Neural cell (in vitro differentiated cells): ENCODE data around the gene PAPOLA. TPM values are rescaled to one million over a fixed set of nuclear protein-coding genes. Genes with fewer than 3 reads are reported as not detected.

Experiments used
- H2AFZ ChIP-seq: fragments of 200-600, 300-800 bp; sonication (generic), shearing (Covaris generic); 2 replicates; pipeline ENCODE4 v1.6.0; 2014; ENCODE audit warnings: low read depth, mild to moderate bottlenecking, antibody characterized with exemption, low read length, moderate library complexity
- H3F3A ChIP-seq: fragments of 200-600 bp; shearing (Covaris generic); 2 replicates; pipeline ENCODE4 v1.6.1; 2016; ENCODE audit warnings: mild to moderate bottlenecking, moderate library complexity, mixed read lengths, antibody characterized with exemption, low read length; ENCODE audit not compliant: insufficient read depth, poor library complexity, severe bottlenecking
- H3K27ac ChIP-seq: fragments of 200-600, 300-800 bp; sonication (generic), shearing (Covaris generic); 2 replicates; pipeline ENCODE4 v1.5.1; 2014; ENCODE audit warnings: mild to moderate bottlenecking, low read length, moderate library complexity
- H3K27me3 ChIP-seq: fragments of 300-800, 200-600 bp; sonication (generic), shearing (Covaris generic); 2 replicates; pipeline ENCODE4 v1.6.0; 2014; ENCODE audit warnings: mild to moderate bottlenecking, low read depth, low read length, moderate library complexity; ENCODE audit not compliant: insufficient read depth
- H3K36me3 ChIP-seq: fragments of 300-800, 200-600 bp; sonication (generic), shearing (Covaris generic); 2 replicates; pipeline ENCODE4 v1.5.1; 2014; ENCODE audit warnings: mild to moderate bottlenecking, antibody characterized with exemption, low read length, moderate library complexity; ENCODE audit not compliant: insufficient read depth
- H3K4me2 ChIP-seq: fragments of 300-800, 200-600 bp; sonication (generic), shearing (Covaris generic); 2 replicates; pipeline ENCODE4 v1.6.0; 2014; ENCODE audit warnings: mild to moderate bottlenecking, low read length
- H3K4me3 ChIP-seq: fragments of 300-800, 200-600 bp; sonication (generic), shearing (Covaris generic); 2 replicates; pipeline ENCODE4 v1.5.1; 2014; ENCODE audit warnings: mild to moderate bottlenecking, low read length, moderate library complexity
- H3K79me2 ChIP-seq: fragments of 200-600 bp; shearing (Covaris generic); replicated peaks from 2 replicates; pipeline ENCODE4 v1.6.0; 2014; ENCODE audit warnings: mild to moderate bottlenecking, low read length, moderate library complexity; ENCODE audit not compliant: insufficient read depth
- H3K9ac ChIP-seq: fragments of 300-800, 200-600 bp; sonication (generic), shearing (Covaris generic); 2 replicates; pipeline ENCODE4 v1.6.1; 2016; ENCODE audit warnings: mild to moderate bottlenecking, low read length, mixed read lengths
- H3K9me2 ChIP-seq: fragments of 200-600 bp; shearing (Covaris generic); 2 replicates; pipeline ENCODE4 v1.6.1; 2016; ENCODE audit warnings: mild to moderate bottlenecking, low read length, mixed read lengths; ENCODE audit not compliant: insufficient read depth
- H3K9me3 ChIP-seq: fragments of 200-600, 300-800 bp; sonication (generic), shearing (Covaris generic); 2 replicates; pipeline ENCODE4 v1.6.1; 2016; ENCODE audit warnings: mild to moderate bottlenecking, mixed run types, low read length, moderate library complexity, mixed read lengths
- H4K20me1 ChIP-seq: fragments of 200-600 bp; shearing (Covaris generic); 2 replicates; pipeline ENCODE4 v1.6.1; 2016; ENCODE audit warnings: mild to moderate bottlenecking, mixed run types; ENCODE audit not compliant: insufficient read depth
- CTCF ChIP-seq: fragments of 450-650 bp; IDR thresholded peaks from 2 replicates; pipeline ENCODE4 v1.5.1; 2014; ENCODE audit warnings: antibody characterized with exemption, mild to moderate bottlenecking, moderate library complexity; ENCODE audit not compliant: poor library complexity, severe bottlenecking
- EP300 ChIP-seq: fragments of 450-650 bp; conservative IDR thresholded peaks from 2 replicates; pipeline ENCODE4 v1.6.1; 2014; ENCODE audit warnings: antibody characterized with exemption, mild to moderate bottlenecking, moderate library complexity; ENCODE audit not compliant: poor library complexity, severe bottlenecking
- EZH2 ChIP-seq: fragments of 200-600, 300-800 bp; shearing (Covaris generic), sonication (generic); IDR thresholded peaks from 2 replicates; pipeline ENCODE4 v1.6.1; 2014; ENCODE audit warnings: antibody characterized with exemption, low read length, borderline replicate concordance, mild to moderate bottlenecking; ENCODE audit not compliant: insufficient read depth, poor library complexity, severe bottlenecking
- MXI1 ChIP-seq: fragments of 450-650 bp; conservative IDR thresholded peaks from 2 replicates; pipeline ENCODE4 v1.6.1; 2014; ENCODE audit warnings: antibody characterized with exemption, mild to moderate bottlenecking; ENCODE audit not compliant: poor library complexity, severe bottlenecking
- POLR2AphosphoS5 ChIP-seq: IDR thresholded peaks from 2 replicates; pipeline ENCODE4 v1.6.1; 2012
- RAD21 ChIP-seq: fragments of 450-650 bp; conservative IDR thresholded peaks from 2 replicates; pipeline ENCODE4 v1.6.1; 2014; ENCODE audit warnings: antibody characterized with exemption, mild to moderate bottlenecking, moderate library complexity
- REST ChIP-seq: IDR thresholded peaks from 2 replicates; pipeline ENCODE4 v1.6.1; 2012; ENCODE audit warnings: borderline replicate concordance
- SMC3 ChIP-seq: fragments of 450-650 bp; conservative IDR thresholded peaks from 2 replicates; pipeline ENCODE4 v1.6.1; 2014; ENCODE audit warnings: antibody characterized with exemption, mild to moderate bottlenecking, moderate library complexity; ENCODE audit not compliant: poor library complexity
- TAF1 ChIP-seq: IDR thresholded peaks from 2 replicates; pipeline ENCODE4 v1.6.1; 2012; ENCODE audit warnings: low read depth
- polyA plus RNA-seq: library from polyadenylated mRNA; depleted of rRNA; stranded (reverse); fragments of >200 nt; gene quantifications from 2 replicates; pipeline ENCODE4 v1.2.3, GENCODE V29; 2014

The PAPOLA gene
- polyA plus RNA-seq, 1 donor from 2014 or later: 150 TPM

GRCh38 chr14:96579855-96580254 is 77.7 kb downstream of the PAPOLA start:
- no peak for TF ChIP-seq POLR2AphosphoS5
- TF ChIP-seq TAF1: no peak
- TF ChIP-seq MXI1: no peak
- no peak for TF ChIP-seq EZH2
- no peak for TF ChIP-seq EP300
- TF ChIP-seq RAD21: no peak
- no peak for TF ChIP-seq SMC3
- TF ChIP-seq REST: no peak
- no peak for TF ChIP-seq CTCF
- Histone ChIP-seq H3K36me3 (no peaks in the 10 kb centered on the region), H3K9me3 (no peaks in the 10 kb centered on the region), H3K27me3 (no peaks in the 10 kb centered on the region), H4K20me1 (no peaks in the 10 kb centered on the region), H3K9ac (no peak overlapping the region), H3K4me2 (no peak overlapping the region), H3K9me2 (no peaks in the 10 kb centered on the region), H3F3A (no peaks in the 10 kb centered on the region), H3K4me3 (no peak overlapping the region), H2AFZ (no peak overlapping the region), H3K27ac (no peak overlapping the region), H3K79me2 (no peaks in the 10 kb centered on the region)

- Histone ChIP-seq H3K36me3 (no peaks in the 10 kb centered on the region), H3K4me3 (no peak overlapping the region), H3K79me2 (no peaks in the 10 kb centered on the region), H3K27me3 (no peaks in the 10 kb centered on the region), H3K9me3 (no peaks in the 10 kb centered on the region), H3K9ac (no peak overlapping the region), H3K4me2 (no peak overlapping the region), H3K9me2 (no peaks in the 10 kb centered on the region), H4K20me1 (no peaks in the 10 kb centered on the region), H2AFZ (no peak overlapping the region), H3F3A (no peaks in the 10 kb centered on the region), H3K27ac (no peak overlapping the region)
- TF ChIP-seq SMC3 (no peak), MXI1 (no peak), EZH2 (no peak), POLR2AphosphoS5 (no peak), REST (no peak), EP300 (no peak), CTCF (no peak)
These were observed 78.4 kb downstream of the PAPOLA start for GRCh38 chr14:96580566-96580965.
